ENCODE measurements around the gene GLT8D2. TPM values are rescaled to one million over a fixed set of nuclear protein-coding genes. Genes with fewer than 3 reads are reported as not detected.

Gene GLT8D2
- total and polyA plus RNA-seq, 2 donors (not counting 3 experiments of a cell fraction or from before 2014, with no cell fraction given): 1.7 to 2.6 TPM

DNA sequence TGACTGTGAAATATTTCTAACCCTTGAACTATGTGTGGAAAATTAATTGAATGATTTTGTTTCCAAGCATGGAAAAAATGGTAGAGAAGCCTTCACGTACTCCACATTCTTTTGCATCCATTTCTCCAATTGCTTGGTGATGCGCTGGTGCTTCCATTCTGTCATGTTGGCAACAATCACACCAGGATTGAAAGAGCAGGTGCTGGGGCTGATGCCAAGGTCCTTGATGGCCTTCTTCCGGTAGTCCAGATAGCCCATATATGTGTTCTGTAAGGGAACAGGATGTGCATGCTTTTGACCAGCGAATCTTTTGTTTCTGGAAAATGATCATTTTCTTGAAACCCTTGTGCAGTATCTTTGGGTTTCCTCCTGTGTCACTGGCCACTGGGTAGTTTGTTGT, 55.8 kb downstream of the GLT8D2 start:
- dilution Hi-C loops (cut with MboI; ENCODE audit: extremely low pct_ligation_motif_present, low sequenced_read_pairs): no loop called here
- DNase-seq (ENCODE audit: low read depth, low spot score): no peak
- POLR2A ChIA-PET: no interaction called here

More for the DNA sequence above, 55.8 kb downstream of the GLT8D2 start:
- H3K4me2 ChIP-seq (ENCODE audit: insufficient read depth, low read length): no peak overlapping the region
- FAIRE-seq: no peak
- H3K4me1 ChIP-seq (ENCODE audit: control insufficient read depth, extremely low read depth, insufficient read depth, low read length): no peaks in the 10 kb centered on the region
- no peak overlapping the region for H3K27ac ChIP-seq (ENCODE audit: insufficient read depth, low read depth, low read length)
- H4K20me1 ChIP-seq (replicated peaks; ENCODE audit: control insufficient read depth, extremely low read depth, insufficient read depth, low read length): no peaks in the 10 kb centered on the region
- no peaks in the 10 kb centered on the region for H3K36me3 ChIP-seq (ENCODE audit: control insufficient read depth in 2 of 2, extremely low read depth in 1 of 2, insufficient read depth in 2 of 2, low read length in 2 of 2)
- H3K9ac ChIP-seq (replicated peaks; ENCODE audit: extremely low read depth, insufficient read depth, low read length): no peak overlapping the region
- H3K79me2 ChIP-seq (ENCODE audit: control insufficient read depth, insufficient read depth, low read length): no peaks in the 10 kb centered on the region
- H3K9me1 ChIP-seq (replicated peaks; ENCODE audit: control insufficient read depth, extremely low read depth, insufficient read depth, low read length): no peaks in the 10 kb centered on the region
- no TSS peak for BruUV-seq (replicated peaks)
- TF ChIP-seq, protein P1, sequence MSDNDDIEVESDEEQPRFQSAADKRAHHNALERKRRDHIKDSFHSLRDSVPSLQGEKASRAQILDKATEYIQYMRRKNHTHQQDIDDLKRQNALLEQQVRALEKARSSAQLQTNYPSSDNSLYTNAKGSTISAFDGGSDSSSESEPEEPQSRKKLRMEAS (IDR thresholded peaks at IDR 0.05; ENCODE audit: insufficient read depth, insufficient read length): no peak
- TF ChIP-seq POLR2AphosphoS5 (IDR thresholded peaks at IDR 0.05; ENCODE audit: insufficient read depth, low read depth, low read length) (no peak), EZH2 (IDR thresholded peaks at IDR 0.05; ENCODE audit: borderline replicate concordance, low read depth, low read length, severe bottlenecking) (no peak), MYC (IDR thresholded peaks at IDR 0.05; ENCODE audit: low read depth, low read length) (no peak), POLR2A (IDR thresholded peaks at IDR 0.05; ENCODE audit: low read depth, low read length) (no peak), JUN (IDR thresholded peaks at IDR 0.05; ENCODE audit: borderline replicate concordance, insufficient read depth, insufficient read length, low read depth) (no peak), GATA2 (IDR thresholded peaks at IDR 0.05; ENCODE audit: insufficient read depth, insufficient read length, low read depth, low read length) (no peak), FOS (IDR thresholded peaks at IDR 0.05; ENCODE audit: borderline replicate concordance, insufficient read depth, low read length) (no peak)
- TF ChIP-seq, protein P2, sequence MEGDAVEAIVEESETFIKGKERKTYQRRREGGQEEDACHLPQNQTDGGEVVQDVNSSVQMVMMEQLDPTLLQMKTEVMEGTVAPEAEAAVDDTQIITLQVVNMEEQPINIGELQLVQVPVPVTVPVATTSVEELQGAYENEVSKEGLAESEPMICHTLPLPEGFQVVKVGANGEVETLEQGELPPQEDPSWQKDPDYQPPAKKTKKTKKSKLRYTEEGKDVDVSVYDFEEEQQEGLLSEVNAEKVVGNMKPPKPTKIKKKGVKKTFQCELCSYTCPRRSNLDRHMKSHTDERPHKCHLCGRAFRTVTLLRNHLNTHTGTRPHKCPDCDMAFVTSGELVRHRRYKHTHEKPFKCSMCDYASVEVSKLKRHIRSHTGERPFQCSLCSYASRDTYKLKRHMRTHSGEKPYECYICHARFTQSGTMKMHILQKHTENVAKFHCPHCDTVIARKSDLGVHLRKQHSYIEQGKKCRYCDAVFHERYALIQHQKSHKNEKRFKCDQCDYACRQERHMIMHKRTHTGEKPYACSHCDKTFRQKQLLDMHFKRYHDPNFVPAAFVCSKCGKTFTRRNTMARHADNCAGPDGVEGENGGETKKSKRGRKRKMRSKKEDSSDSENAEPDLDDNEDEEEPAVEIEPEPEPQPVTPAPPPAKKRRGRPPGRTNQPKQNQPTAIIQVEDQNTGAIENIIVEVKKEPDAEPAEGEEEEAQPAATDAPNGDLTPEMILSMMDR (IDR thresholded peaks at IDR 0.05; ENCODE audit: extremely low read depth in 1 of 2, insufficient read depth in 1 of 2, low read depth in 1 of 2, low read length in 2 of 2): no peak
- no peaks in the 10 kb centered on the region for H3K9me3 ChIP-seq (replicated peaks; ENCODE audit: control insufficient read depth, insufficient read depth, low read length)
- CTCF ChIA-PET: interaction anchor here (1.3 kb wide), 1 partner anchor 115 kb away, joined by 3 read pairs; no protein-coding TSS in a partner anchor
- H3K27me3 ChIP-seq (ENCODE audit: control insufficient read depth in 2 of 2, insufficient read depth in 2 of 2, low read length in 2 of 2): peaks cover 0 to 7% of the 10 kb centered on the region in 2 experiments
- no peak overlapping the region for H3K4me3 ChIP-seq (replicated peaks in 1 of 3; ENCODE audit: insufficient read depth in 1 of 3, low read depth in 1 of 3, low read length in 3 of 3)
- intact Hi-C loops (cut with micrococcal nuclease): no loop called here
- no peak overlapping the region for H2AFZ ChIP-seq (ENCODE audit: low read depth, low read length)

All from endothelial cell of umbilical vein (primary cell).